ENCODE data around the gene TANC1. TPM values are rescaled to one million over a fixed set of nuclear protein-coding genes. Genes with fewer than 3 reads are reported as not detected.

TANC1 gene
- total and polyA plus RNA-seq, 7 donors, result 3.6 to 74.5 (median 47.0) TPM

- Histone ChIP-seq H3K4me1 (peaks cover 0 to 13% (median 2%) of the 10 kb centered on the region in 4 donors), H3K27ac (no peak overlapping the region), H3K4me3 (no peak overlapping the region), H3K9me3 (no peaks in the 10 kb centered on the region), H3K36me3 (no peaks in the 10 kb centered on the region), H3K27me3 (no peaks in the 10 kb centered on the region)
- intact Hi-C loops (cut with DNase I), result no loop called here
- WGBS, 2 donors, result 55 to 68% methylated on average over 2 of the region's 2 CpGs
- TF ChIP-seq POLR2AphosphoS5 (IDR thresholded peaks at IDR 0.05) (no peak), POLR2A (IDR thresholded peaks at IDR 0.05) (no peak), CTCF (IDR thresholded peaks at IDR 0.05) (no peak), EP300 (IDR thresholded peaks at IDR 0.05) (no peak)
- no peak for DNase-seq
Measured at GRCh38 chr2:158934170-158934569, 34.3 kb upstream of the TANC1 start.

- 98 to 99% methylated on average over 3 of the region's 3 CpGs for WGBS, 2 donors
- no peak for DNase-seq
Measured at GRCh38 chr2:158935617-158936016, 32.8 kb upstream of the TANC1 start.

GRCh38 chr2:158936978-158937377 is 31.5 kb upstream of the TANC1 start:
- DNase-seq, result peak; percentile 76
- Histone ChIP-seq H3K27me3 (no peaks in the 10 kb centered on the region), H3K36me3 (no peaks in the 10 kb centered on the region), H3K27ac (peak overlapping the region in 3 of 4 donors; percentile 21 to 64 (median 61)), H3K4me1 (peaks cover 0 to 13% (median 2%) of the 10 kb centered on the region in 4 donors), H3K4me3 (no peak overlapping the region), H3K9me3 (no peaks in the 10 kb centered on the region)
- 77 to 81% methylated on average over 2 of the region's 2 CpGs for WGBS, 2 donors
- no peak for TF ChIP-seq POLR2A (IDR thresholded peaks at IDR 0.05)
- TF ChIP-seq POLR2AphosphoS5 (IDR thresholded peaks at IDR 0.05), result peak; percentile 70 to 94 (median 80)
- TF ChIP-seq EP300 (IDR thresholded peaks at IDR 0.05), result peak; percentile 46 to 94 (median 74)
- intact Hi-C loops (cut with DNase I), result no loop called here

More at GRCh38 chr2:158935617-158936016, 32.8 kb upstream of the TANC1 start:
- no peak overlapping the region for H3K4me3 ChIP-seq
- H3K4me1 ChIP-seq, result peaks cover 0 to 13% (median 2%) of the 10 kb centered on the region in 4 donors
- TF ChIP-seq CTCF (IDR thresholded peaks at IDR 0.05) (no peak), EP300 (IDR thresholded peaks at IDR 0.05) (no peak), POLR2AphosphoS5 (IDR thresholded peaks at IDR 0.05) (no peak), POLR2A (IDR thresholded peaks at IDR 0.05) (no peak)
- no peaks in the 10 kb centered on the region for H3K27me3 ChIP-seq
- intact Hi-C loops (cut with DNase I), result no loop called here
- no peaks in the 10 kb centered on the region for H3K36me3 ChIP-seq
- H3K9me3 ChIP-seq, result no peaks in the 10 kb centered on the region
- no peak overlapping the region for H3K27ac ChIP-seq

- DNase-seq, result no peak
- 96 to 99% methylated on average over 2 of the region's 2 CpGs for WGBS, 2 donors
- Histone ChIP-seq H3K4me1 (peaks cover 0 to 13% (median 2%) of the 10 kb centered on the region in 4 donors), H3K27ac (no peak overlapping the region), H3K9me3 (no peaks in the 10 kb centered on the region), H3K27me3 (no peaks in the 10 kb centered on the region), H3K36me3 (no peaks in the 10 kb centered on the region), H3K4me3 (no peak overlapping the region)
- intact Hi-C loops (cut with DNase I), result no loop called here
- TF ChIP-seq EP300 (IDR thresholded peaks at IDR 0.05) (no peak), POLR2AphosphoS5 (IDR thresholded peaks at IDR 0.05) (no peak), CTCF (IDR thresholded peaks at IDR 0.05) (no peak), POLR2A (IDR thresholded peaks at IDR 0.05) (no peak)
Measured at GRCh38 chr2:158940356-158940755, 28.1 kb upstream of the TANC1 start.

- no peak overlapping the region for H3K27ac ChIP-seq
- H3K9me3 ChIP-seq, result no peaks in the 10 kb centered on the region
- intact Hi-C loops (cut with DNase I), result no loop called here
- 73 to 77% methylated on average over 4 of the region's 4 CpGs for WGBS, 2 donors
- no peaks in the 10 kb centered on the region for H3K36me3 ChIP-seq
- no peak for DNase-seq
- TF ChIP-seq CTCF (IDR thresholded peaks at IDR 0.05), result no peak
- no peak for TF ChIP-seq POLR2AphosphoS5 (IDR thresholded peaks at IDR 0.05)
- no peak for TF ChIP-seq POLR2A (IDR thresholded peaks at IDR 0.05)
- TF ChIP-seq EP300 (IDR thresholded peaks at IDR 0.05), result no peak
- H3K4me1 ChIP-seq, result no peaks in the 10 kb centered on the region
- no peak overlapping the region for H3K4me3 ChIP-seq
- H3K27me3 ChIP-seq, result no peaks in the 10 kb centered on the region
Measured at GRCh38 chr2:158943973-158944372, 24.5 kb upstream of the TANC1 start.

Data from sigmoid colon (tissue), 7 donors.